ENCODE results near the gene DDAH1.
"Not testable (repeated sequence)": the region's sequence is repeated elsewhere in the genome, so short reads cannot be mapped to it uniquely, and the experiment has no call there.

The DDAH1 gene

DNA sequence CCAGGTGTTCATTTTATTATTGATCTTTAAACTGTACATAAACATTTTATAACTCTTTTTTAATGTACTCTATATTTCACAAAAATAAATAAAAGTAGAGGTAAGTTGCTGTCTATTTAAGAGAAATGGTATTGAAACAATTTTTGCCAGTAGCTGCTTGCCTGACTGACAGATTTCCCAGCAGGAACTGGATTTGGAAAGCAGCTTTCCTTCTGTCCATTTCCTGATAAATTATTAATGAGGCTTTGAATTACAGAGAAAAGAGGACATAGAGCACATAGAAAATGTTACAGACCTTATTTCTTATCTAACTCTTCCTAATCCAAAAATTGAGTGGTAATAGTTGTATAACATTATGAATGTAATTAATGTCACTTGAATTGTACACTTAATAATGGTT, 108.8 kb downstream of the DDAH1 start:
- peak; percentile 20 for DNase-seq

DNA sequence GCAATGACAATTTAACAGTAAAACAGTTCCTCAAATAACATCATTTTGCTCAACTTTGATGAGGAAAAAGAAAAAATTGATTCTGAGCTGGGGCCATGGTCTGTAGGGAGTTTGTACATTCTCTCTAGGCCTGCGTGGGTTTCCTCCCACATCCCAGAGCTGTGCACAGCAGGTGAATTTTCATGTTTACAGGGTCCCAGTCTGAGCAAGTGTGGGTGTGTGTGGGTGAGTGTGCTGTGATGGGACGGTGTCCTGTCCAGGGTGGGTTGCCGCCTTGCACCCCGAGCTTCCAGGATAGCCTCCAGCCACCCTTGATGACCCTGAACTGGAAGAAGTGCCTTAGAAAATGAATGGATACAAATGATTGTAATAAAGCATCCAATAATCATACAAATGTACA, 112.9 kb downstream of the DDAH1 start:
- DNase-seq, result no peak

DNA sequence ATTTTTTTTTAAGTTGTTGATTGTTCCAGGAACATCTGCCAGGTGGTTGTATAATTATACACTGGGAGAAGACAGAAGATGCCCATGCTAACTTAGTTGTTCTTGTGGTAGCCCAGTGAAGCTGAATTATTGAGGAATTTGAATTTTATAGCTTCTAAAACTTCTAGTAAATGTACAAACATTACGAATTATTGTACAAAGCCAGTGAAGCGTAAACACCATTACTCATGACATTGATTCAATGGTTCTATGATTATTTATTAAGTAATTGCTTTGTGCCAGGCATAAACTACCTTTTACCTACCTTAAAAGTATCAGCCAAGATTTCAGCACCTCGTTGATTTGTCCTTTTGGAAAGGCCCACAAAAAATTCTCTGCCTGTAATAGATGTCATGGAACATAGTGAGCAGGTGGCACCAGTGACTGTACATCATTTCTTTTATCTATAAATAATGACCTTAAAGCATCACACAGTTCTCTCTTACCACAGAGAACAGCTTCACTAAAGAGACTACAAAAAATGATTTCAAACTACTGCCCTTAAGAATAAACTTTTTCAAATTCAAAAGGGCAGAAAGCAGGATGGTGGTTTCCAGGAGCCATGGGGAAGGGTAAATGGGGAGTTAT, 113.6 kb downstream of the DDAH1 start:
- DNase-seq, result no peak

DNA sequence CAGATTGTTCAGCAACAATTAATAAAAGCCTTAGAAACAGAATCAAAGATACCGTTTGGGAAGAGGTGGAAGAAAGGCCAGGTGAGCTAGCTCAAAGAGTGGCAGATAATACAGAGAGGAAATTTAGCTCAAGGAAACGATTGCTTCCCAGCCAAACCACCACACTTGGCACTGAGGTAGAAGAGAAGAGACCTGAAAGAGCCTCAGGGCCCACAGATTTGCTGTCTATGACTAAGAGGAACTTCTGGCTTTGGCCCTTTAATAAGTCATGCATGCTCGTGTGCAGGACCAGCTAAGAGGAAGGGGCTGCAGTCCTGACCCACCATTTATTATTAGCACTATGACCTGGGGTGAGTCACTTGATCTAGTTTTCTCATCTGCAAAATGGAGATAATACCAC, 115.7 kb downstream of the DDAH1 start:
- DNase-seq, result no peak

DNA sequence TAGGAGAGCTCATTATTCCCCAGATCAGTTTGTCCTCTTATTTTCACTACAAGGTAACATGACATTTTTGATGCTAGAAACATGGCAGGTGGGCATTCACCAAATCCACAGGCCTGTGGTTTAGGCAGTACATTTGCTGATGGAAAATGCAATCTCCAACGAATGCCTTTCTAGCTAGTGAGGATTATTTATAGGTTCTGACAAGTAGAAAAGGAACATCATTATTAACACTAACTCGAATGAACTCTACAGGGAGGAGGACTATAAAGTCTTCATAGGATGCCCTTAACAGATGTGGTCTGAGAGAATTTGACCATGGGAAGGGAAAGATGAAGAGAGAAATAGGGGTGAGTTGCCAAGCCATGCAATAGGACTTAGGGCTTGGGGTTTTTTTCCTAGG, 117.1 kb downstream of the DDAH1 start:
- no peak for DNase-seq

DNA sequence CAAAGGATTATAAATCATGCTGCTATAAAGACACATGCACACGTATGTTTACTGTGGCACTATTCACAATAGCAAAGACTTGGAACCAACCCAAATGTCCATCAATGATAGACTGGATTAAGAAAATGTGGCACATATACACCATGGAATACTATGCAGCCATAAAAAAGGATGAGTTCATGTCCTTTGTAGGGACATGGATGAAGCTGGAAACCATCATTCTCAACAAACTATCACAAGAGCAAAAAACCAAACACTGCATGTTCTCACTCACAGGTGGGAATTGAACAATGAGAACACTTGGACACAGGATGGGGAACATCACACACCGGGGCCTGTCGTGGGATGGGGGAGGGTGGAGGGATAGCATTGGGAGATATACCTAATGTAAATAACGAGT, 117.7 kb downstream of the DDAH1 start:
- not testable (repeated sequence) for DNase-seq

DNA sequence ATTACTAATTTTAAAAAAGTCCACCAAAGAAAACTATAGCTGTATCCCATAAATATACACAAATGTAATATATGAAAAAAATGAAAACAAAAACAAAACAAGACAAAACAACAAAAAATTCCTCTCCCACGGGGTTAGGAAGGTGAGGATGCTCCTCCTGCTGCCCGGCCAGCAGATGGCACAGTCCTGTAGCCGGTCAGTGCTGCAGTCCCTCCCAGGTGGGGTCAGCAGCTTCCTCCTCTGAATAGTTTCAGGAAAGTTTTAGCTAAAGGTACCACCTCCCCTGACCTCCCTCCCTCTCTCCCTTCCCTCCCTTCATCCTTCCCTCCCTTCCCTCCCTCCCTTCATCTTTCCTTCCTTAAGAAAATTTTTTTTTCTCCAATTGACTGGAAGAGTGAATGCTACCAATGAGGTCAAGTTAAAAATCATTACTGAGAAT, 120.7 kb downstream of the DDAH1 start:
- DNase-seq, result no peak

DNA sequence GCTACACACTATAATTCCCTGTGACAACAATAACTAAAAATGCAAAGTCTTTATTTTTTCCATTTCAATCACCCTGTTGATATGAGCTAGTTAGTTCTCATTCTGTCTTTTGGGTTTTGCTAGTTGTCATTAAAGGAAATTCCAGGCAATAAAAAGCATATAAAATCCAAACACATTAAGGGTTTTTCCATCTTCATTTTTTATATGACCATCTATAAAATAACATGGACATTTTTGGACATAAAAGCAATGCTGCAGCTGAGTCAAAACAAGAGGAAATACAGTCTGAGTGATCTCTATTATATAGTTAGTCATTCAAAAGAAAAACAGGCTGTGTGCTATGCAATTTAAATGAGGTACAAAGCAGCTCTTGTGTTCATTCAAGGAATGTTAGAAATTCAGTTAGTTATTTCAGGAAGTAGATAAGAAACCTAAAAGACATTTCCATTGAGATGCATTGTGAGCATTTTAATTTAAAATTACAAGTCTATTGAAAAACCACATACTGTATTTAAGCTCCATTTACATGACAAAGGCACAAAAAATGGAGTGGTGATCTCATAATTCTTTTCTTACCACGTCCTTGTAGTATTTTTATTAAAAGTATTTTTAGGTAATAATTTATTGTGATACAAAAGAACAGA, 121.2 kb downstream of the DDAH1 start:
- no peak for DNase-seq

DNA sequence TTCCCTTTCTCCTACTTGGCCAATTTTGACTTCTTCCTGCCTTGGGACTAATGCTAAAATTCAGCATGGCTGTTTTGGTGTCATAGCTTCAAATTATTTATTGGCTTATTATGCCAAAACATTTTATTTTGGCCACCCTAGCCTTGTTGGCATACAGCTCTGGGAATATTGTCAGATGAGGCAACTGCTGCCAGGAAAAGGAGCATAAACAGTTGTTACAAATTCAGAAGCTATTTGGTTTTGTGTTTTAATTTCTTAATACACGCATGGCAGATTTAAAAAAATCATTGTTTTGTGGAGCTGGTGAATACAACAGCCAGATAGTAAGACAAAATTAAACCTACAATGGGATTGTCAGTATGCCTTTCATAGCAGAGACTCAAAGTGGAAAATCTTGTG, 121.7 kb downstream of the DDAH1 start:
- no peak for DNase-seq

DNA sequence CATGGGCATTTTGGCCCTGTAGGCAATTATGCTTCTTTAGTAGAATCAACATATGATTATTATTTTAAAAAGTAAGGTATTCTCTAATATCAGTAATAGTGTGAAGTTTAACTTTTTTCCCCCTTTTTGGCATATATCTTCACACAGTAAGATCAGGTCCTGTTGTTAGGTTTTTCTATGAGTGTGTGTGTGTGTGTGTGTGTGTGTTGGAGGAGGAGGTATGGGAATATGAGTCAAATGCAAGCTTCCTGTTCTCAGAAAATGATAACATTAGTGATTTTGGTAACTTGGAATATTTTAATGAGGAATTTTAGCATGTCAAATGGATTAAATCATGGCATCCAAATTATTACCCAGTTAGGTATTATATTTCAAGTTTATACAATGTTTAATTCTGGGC, 122.8 kb downstream of the DDAH1 start:
- no peak for DNase-seq

DNA sequence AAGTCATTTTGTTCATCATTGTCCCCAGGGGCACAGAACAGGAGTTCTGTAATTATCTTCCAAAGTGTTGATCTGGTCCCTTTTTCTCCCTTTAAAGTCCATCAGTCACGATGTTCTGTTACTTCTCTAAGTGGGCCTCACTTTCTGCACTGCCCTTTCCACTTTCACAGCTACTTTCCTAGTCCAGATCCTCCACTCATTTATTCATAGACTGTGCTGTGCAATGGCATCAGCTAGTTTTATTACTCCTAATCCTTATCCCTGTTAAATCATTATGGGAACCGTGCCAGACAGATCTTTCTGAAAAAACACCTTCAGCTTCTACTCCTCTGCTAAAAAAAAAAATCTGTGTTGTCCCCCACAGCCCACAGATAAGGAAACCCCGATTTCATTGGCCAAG, 124.5 kb downstream of the DDAH1 start:
- DNase-seq, result no peak

DNA sequence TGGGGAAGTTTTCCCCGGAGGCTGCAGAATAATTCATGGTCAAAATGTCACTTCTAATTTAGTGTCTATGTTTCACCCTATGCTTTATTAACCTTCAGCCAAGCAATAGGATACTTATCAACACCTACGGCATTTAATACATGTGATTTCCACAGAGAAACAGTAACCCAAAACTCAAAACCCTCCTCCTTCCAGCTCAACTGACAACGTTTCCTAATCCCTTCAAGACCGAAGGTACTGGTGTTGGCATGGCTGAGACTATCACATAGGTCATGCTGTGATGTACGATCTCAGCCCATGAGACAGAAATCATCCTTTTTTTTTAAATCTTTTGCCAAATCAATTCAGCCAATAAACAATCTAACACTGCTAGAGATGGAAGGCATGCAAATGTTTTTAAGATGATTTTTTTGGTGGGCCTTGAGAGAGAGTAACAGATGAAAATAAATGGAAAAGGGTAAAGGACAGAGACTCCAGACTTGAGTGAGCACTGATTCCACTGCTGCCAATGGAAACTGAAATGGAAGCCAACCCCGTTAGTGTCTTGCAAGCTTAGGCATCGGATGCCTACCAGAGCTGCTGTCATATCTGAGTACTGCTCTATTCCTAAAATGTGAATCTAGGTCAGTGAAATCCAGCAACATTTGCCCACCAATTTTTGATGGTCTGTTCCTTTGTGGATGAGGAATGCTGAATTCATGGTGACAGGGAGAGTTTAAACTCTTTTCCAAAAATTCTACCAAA, 125.1 kb downstream of the DDAH1 start:
- DNase-seq, result no peak

DNA sequence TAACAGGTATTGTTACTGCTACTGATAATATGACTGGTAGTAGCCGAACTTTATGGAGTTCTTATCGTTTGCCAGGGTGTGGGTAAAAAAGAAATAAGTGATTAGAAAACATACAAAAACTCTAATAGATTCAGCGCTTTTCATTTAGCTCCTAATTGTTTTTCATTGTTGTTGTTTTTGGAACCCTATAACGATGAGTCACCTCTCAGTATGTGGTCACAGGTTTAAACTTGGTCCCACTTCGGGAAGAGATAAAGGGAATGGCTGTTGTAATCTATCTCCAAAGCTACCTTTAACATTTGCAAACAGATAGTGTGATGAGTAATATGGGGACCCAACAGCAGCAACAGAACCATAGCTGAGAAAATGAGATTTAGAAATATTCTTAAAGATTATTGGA, 125.9 kb downstream of the DDAH1 start:
- no peak for DNase-seq

DNA sequence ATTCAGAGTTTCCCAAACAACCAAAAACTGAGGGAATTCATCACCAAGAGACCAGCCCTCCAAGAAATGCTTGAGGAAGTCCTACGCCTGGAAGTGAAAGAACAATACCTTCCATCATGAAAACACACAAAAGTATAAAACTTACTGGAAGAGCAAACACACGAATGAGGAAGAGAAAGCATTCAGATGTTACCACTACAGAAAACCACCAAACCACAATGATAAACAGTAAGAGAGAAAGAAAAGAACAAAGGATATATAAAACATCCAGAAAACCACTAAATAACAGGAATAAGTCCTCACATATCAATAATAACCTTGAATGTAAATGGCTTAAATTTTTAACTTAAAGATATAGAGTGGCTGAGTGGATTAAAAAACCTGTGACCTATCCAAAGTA, 130.0 kb downstream of the DDAH1 start:
- no peak for DNase-seq

DNA sequence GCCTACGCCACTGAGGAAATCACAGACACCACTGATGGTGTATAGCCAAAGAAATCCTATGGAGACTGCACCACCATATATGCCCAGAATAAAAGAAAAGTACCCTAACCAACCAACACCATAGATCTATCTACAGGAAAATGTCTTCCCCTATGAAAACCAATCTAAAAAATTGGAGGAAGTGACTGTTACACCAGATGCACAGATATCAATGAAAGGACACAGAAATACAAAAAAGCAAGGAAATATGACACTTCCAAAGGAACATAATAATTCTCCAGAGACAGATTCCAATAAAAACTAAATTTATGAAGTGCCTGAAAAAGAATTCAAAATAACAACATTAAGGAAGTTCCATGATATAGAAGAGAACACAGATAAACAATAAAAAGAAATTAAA, 131.8 kb downstream of the DDAH1 start:
- no peak for DNase-seq

DNA sequence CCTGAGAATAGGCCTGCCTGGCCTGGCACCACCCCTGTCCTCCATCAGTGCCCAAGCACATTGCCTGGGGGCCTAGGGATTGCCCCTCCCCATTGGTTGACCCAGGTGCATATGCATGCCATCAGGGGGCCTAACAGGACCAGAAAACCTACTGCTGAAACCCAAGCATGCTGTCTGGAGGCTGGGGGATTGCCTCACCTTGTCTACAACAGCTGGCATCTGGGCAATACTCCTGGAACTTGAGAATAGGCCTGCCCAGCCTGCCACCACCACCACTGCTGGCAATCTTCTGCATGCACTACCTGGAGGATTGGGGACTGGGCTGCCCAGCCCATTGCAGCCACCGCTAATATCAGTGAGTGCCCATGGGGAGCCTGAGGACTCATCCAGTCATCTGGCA, 132.4 kb downstream of the DDAH1 start:
- DNase-seq, result no peak

DNA sequence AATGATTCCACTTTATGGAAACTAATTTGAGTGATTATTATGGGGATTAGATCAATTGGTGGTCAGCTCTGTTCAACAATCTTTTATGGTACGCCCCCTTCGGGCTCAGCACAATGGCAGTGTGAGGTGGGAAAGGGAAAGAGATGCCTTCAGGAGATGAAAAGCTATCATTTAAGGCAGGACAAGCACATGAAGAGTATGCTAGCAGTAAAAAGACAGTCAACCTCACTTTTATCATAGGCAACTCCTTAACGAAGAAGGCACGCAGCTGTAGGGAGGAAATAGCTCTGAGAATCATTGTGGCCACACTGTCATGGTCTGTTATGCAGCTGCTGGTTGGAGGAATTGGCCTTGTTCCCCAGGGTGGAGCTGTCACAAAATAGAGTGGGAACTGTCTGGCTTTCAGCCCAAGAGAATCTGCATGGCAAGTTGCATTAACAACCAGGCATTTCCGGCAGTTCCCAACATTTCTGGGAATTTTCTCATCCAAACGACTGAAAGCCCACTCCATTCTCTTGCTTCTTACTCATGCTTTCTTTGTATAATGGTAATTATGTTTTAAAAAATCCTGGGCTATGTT, 134.2 kb downstream of the DDAH1 start:
- no peak for DNase-seq

DNA sequence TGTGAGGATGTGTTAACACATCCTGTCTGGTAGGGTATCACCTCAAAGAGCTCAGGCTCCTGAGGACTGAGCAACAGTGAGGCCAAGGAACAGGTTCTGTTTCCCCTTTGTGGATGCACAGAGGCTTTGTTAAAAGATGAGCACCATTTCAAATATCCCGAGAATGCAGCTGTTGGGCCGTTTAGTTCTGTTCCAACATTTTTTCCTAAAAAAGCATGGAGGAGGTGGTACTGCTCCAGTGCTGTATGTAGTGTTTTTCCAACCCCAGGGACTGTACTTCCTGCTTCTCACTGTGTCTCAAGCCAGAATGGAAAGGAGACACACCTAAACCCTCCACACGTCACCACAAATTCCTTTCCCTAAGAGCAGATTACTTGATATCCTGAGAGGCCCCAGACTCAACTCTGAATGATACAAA, 134.7 kb downstream of the DDAH1 start:
- DNase-seq, result no peak

DNA sequence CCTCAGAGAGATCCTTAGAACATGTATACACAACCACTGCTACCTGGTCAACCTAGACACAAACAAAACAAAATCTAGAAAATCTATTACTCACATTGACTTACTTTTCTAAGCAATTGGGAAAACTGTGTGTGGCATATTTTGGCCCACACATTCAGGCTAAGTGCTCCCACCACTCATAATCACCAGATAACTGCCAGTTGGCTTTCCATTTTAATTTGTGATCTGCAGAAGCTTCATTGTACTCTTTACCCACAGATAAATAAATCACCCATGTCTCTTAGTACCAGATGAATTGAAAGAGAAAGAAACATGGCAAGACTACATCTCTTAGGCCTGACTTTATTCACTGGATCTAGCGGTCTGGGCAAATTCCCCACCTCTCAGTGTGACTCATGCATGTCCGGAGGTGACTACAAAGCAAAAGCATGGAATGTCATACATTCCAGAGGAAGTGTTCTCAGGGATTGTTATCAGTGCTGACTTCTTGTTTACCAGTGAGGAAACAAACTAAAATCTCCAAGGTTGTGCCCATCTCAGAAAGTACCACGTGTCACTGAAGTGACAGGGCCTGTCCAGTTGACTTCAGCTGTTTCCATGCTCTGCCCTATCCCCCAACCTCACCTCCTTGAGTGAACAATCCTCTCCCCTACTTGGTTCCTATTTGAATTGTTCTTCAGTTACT, 136.1 kb downstream of the DDAH1 start:
- DNase-seq, result no peak

DNA sequence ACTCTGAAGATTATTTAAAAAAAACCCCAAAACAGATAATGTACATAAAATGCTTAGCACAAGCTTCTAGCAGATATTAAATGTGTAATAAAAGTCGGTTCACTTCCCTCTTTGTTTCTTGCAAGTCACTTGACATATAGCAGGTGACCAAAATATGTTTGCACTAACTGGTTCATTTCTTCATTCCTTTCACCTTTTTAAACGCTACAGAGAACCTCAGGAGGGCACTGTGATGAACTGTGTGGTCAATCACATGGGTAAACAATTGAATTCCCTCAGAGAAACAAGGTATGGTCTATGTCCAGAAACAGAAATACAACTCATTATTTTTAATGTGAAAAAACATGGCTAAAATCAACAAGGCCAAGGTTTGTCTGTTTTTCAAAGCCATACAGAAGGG, 137.2 kb downstream of the DDAH1 start:
- DNase-seq, result no peak

DNA sequence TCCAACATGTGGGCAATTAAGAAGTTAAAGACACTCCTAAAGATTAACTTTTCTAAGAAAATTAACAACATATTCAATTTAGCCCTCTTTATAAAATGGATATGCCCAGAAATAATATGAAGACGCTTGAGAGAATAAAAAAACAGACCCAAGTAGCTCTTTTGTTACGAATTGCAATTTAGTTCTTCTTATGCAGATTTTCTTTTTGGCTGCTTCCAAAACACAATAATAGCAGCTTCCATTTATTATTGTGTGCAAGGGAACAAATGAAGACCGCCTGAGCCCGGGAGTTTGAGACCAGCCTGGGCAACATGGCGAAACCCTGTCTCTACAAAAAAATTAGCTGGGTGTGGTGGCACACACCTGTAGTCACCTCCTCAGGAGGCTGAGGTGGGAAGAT, 138.1 kb downstream of the DDAH1 start:
- no peak for DNase-seq

DNA sequence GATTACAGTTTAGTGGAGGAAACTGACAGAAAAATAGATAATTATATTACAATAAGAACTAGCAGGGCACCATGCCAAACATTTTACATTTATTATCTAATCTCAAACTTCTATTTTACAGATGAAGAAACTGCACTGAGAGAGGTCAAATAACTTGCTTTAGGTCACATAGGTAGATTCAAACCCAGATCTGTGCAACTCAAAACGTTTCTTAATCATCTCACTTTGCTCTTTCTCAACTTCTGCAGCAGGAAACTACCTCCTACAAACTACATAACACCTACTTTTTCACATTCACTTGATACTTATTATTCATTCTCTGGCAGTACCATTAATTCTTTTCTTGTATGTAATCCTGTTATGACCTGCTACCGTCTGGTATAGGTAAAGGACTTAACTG, 138.6 kb downstream of the DDAH1 start:
- no peak for DNase-seq

DNA sequence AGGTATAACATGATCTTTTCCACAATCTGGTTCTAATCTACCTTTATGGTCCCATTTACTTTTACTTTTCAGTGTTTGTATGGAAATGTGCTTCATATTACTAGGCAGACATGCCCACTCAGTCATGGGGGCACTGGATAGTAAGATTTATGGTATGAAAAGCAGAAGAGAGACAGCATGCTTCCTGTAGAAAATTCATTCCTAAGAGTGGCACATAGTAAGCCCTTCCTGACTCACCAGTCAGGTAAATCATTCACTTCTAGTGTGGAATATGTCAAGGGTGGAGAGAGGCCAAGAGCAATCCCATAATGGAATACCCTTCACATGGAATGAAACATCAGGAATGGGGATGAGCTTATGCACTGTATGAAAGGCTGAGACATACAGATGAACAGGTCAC, 139.0 kb downstream of the DDAH1 start:
- no peak for DNase-seq

DNA sequence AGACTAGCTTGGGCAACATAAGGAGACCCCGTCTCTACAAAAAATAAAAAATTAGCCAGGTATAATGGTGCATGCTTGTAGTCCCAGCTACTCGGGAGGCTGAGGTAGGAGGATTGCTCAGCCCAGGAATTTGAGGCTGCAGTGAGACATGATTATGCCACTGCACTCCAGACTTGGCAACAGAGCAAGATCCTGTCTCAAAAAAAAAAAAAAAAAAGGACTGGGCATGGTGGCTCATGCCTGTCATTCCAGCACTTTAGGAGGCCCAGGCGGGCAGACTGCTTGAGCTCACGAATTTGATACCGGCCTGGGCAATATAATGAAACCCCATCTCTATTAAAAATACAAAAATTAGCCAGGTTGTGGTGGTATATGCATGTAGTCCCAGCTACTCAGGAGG, 141.2 kb downstream of the DDAH1 start:
- DNase-seq, result no peak
